ENCODE measurements around the gene SPAG17.

Gene SPAG17

DNA sequence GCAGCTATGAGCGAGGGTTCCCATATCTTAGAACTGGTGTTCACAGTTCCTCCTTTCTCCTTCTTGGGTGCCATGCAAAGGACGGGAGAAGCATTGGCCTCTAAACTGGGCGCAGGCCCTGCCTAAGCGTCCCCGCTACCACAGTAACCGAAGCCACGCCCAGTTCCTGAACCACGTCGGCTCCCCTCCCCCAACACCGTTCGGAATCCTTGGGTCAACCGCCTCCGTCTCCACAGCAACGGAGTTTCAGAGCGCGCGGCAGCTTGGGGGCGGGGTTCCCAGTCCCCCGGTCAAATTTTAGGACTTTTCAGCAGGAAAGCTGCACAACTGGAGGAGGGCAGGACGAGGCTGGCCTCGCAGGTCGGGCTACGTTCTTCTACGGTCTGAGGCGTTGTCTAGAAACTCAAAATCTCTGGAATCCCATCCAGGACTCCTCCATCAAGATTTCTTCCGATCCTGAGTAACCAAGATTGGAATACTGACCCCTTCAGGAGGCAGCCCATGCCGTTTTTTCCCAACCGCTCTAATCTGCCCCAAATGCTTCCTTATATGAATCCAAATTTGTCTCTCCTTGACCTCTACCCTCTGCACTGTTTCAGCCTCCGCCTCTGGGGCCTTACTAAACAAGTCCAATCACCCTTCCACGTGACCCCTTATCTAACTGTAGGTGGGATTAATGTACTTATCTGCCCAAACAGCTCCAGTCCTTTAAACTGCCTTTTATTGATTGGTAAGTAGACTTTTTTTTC, at the start of gene SPAG17:
SPAG17 (minus strand) TSS at position 145 of the 749 bp plus-strand sequence; CDS start at position 74, 71 bp downstream.
- Histone ChIP-seq H3K36me3 (no peaks in the 10 kb centered on the region), H3K27ac (no peak within 1 kb of the TSS), H3K9me3 (ENCODE audit: severe bottlenecking) (no peaks in the 10 kb centered on the region), H3K27me3 (ENCODE audit: insufficient read depth, low read depth, severe bottlenecking) (no peaks in the 10 kb centered on the region), H3K4me3 (ENCODE audit: low read depth, low read length) (peak within 1 kb of the TSS; percentile 35)
- peak; percentile 32 for DNase-seq
- TF ChIP-seq CTCF (IDR thresholded peaks at IDR 0.05; ENCODE audit: low read depth, low read length) = 0 out of 2 replicates have a peak, but pooled peaks have one; percentile 16

DNA sequence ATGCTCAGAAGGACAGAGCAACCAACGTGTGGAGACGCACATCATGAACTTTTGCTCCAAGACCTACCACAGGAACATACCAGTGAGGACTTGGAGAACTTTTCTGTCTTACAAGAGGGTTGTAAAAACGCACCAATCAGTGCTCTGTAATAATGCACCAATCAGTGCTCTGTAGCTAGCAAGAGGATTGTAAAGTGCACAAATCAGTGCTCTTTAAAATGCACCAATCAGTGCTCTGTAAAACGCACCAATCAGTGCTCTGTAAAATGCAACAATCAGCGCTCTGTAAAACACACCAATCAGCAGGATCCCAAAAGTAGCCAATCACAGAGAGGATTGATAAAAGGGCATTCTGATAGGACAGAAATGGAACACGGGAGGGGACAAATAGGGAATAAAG, 40.4 kb upstream of the SPAG17 start:
- no peak overlapping the region for H3K27ac ChIP-seq
- H3K9me3 ChIP-seq (ENCODE audit: severe bottlenecking) = no peaks in the 10 kb centered on the region
- no peak for TF ChIP-seq CTCF (IDR thresholded peaks at IDR 0.05; ENCODE audit: low read depth, low read length)

GRCh38 chr1:118223426-118223825, 38.4 kb upstream of the SPAG17 start:
- Histone ChIP-seq H3K4me3 (ENCODE audit: low read depth, low read length) (no peak overlapping the region), H3K9me3 (ENCODE audit: severe bottlenecking) (no peaks in the 10 kb centered on the region), H3K27ac (no peak overlapping the region), H3K36me3 (no peaks in the 10 kb centered on the region), H3K27me3 (ENCODE audit: insufficient read depth, low read depth, severe bottlenecking) (no peaks in the 10 kb centered on the region)
- DNase-seq = peak; percentile 69
- TF ChIP-seq CTCF (IDR thresholded peaks at IDR 0.05; ENCODE audit: low read depth, low read length) = peak; percentile 68

More for the DNA sequence above, 40.4 kb upstream of the SPAG17 start:
- Histone ChIP-seq H3K4me3 (ENCODE audit: low read depth, low read length) (no peak overlapping the region), H3K36me3 (no peaks in the 10 kb centered on the region), H3K27me3 (ENCODE audit: insufficient read depth, low read depth, severe bottlenecking) (no peaks in the 10 kb centered on the region)
- DNase-seq = no peak

- no peaks in the 10 kb centered on the region for H3K9me3 ChIP-seq (ENCODE audit: severe bottlenecking)
- no peak for TF ChIP-seq CTCF (IDR thresholded peaks at IDR 0.05; ENCODE audit: low read depth, low read length)
- DNase-seq = no peak
- no peak overlapping the region for H3K27ac ChIP-seq
- H3K36me3 ChIP-seq = no peaks in the 10 kb centered on the region
- H3K4me3 ChIP-seq (ENCODE audit: low read depth, low read length) = no peak overlapping the region
- no peaks in the 10 kb centered on the region for H3K27me3 ChIP-seq (ENCODE audit: insufficient read depth, low read depth, severe bottlenecking)
Measured at GRCh38 chr1:118219438-118219837, 34.4 kb upstream of the SPAG17 start.

- H3K27me3 ChIP-seq (ENCODE audit: insufficient read depth, low read depth, severe bottlenecking) = no peaks in the 10 kb centered on the region
- no peaks in the 10 kb centered on the region for H3K36me3 ChIP-seq
- H3K9me3 ChIP-seq (ENCODE audit: severe bottlenecking) = no peaks in the 10 kb centered on the region
- TF ChIP-seq CTCF (IDR thresholded peaks at IDR 0.05; ENCODE audit: low read depth, low read length) = no peak
- no peak for DNase-seq
- no peak overlapping the region for H3K4me3 ChIP-seq (ENCODE audit: low read depth, low read length)
- H3K27ac ChIP-seq = no peak overlapping the region
Measured at GRCh38 chr1:118217141-118217838, 32.3 kb upstream of the SPAG17 start.
